Caki2 (cell line): Measurements from ENCODE around the gene PTPRM. TPM values are rescaled to one million over a fixed set of nuclear protein-coding genes. Genes with fewer than 3 reads are reported as not detected.

ENCODE experiments used
- DNase-seq: peaks from one replicate; pipeline ENCODE4 v3.0.0-alpha.2; 2015; ENCODE audit warnings: low read depth
- in situ Hi-C: cut with HindIII; loops from 2 replicates; pipeline ENCODE4 v1.10.0; 2016; ENCODE audit warnings: low sequenced_read_pairs, low pct_unique_long_range_greater_than_20kb, mixed read lengths
- total RNA-seq: library from RNA; depleted of rRNA; stranded (reverse); fragments of >200 nt; shearing (Covaris generic); gene quantifications from 2 replicates; pipeline ENCODE4 v1.2.3, GENCODE V29; 2014; ENCODE audit warnings: low replicate concordance

Gene PTPRM
- total RNA-seq, 1 experiment from 2014 or later, result 29.1 TPM

GRCh38 chr18:8162802-8163201 lies 595.7 kb downstream of the PTPRM start:
- in situ Hi-C loops, result no loop called here
- peak; percentile 77 for DNase-seq

- no peak for DNase-seq
- in situ Hi-C loops, result no loop called here
Observed at GRCh38 chr18:8163286-8163959, 596.3 kb downstream of the PTPRM start.

- in situ Hi-C loops, result no loop called here
- DNase-seq, result no peak
Observed at GRCh38 chr18:8165095-8165494, 598.0 kb downstream of the PTPRM start.

GRCh38 chr18:8167026-8167425 lies 599.9 kb downstream of the PTPRM start:
- in situ Hi-C loops, result no loop called here
- DNase-seq, result peak; percentile 64

- in situ Hi-C loops, result no loop called here
- DNase-seq, result no peak
Observed at GRCh38 chr18:8167673-8168072, 600.6 kb downstream of the PTPRM start.

- DNase-seq, result no peak
- in situ Hi-C loops, result no loop called here
Observed at GRCh38 chr18:8169722-8170121, 602.6 kb downstream of the PTPRM start.

- in situ Hi-C loops, result no loop called here
- DNase-seq, result no peak
Observed at GRCh38 chr18:8174771-8175170, 607.7 kb downstream of the PTPRM start.

GRCh38 chr18:8175501-8176061 lies 608.5 kb downstream of the PTPRM start:
- in situ Hi-C loops, result no loop called here
- no peak for DNase-seq

- in situ Hi-C loops, result no loop called here
- DNase-seq, result no peak
Observed at GRCh38 chr18:8176109-8176508, 609.0 kb downstream of the PTPRM start.

GRCh38 chr18:8176554-8176953 lies 609.4 kb downstream of the PTPRM start:
- in situ Hi-C loops, result no loop called here
- peak; percentile 28 for DNase-seq

GRCh38 chr18:8177330-8178016 lies 610.4 kb downstream of the PTPRM start:
- DNase-seq, result peak; percentile 59
- in situ Hi-C loops, result no loop called here

GRCh38 chr18:8186413-8186812 lies 619.3 kb downstream of the PTPRM start:
- DNase-seq, result no peak
- in situ Hi-C loops, result no loop called here

- no peak for DNase-seq
- in situ Hi-C loops, result no loop called here
Observed at GRCh38 chr18:8188184-8188583, 621.1 kb downstream of the PTPRM start.

GRCh38 chr18:8190980-8191379 lies 623.9 kb downstream of the PTPRM start:
- no peak for DNase-seq
- in situ Hi-C loops, result no loop called here

GRCh38 chr18:8194431-8194830 lies 627.3 kb downstream of the PTPRM start:
- in situ Hi-C loops, result no loop called here
- DNase-seq, result no peak

GRCh38 chr18:8196238-8196637 lies 629.1 kb downstream of the PTPRM start:
- DNase-seq, result no peak
- in situ Hi-C loops, result no loop called here

GRCh38 chr18:8197499-8197898 lies 630.4 kb downstream of the PTPRM start:
- no peak for DNase-seq
- in situ Hi-C loops, result no loop called here

- in situ Hi-C loops, result no loop called here
- no peak for DNase-seq
Observed at GRCh38 chr18:8207996-8208395, 640.9 kb downstream of the PTPRM start.

GRCh38 chr18:8208716-8209115 lies 641.6 kb downstream of the PTPRM start:
- in situ Hi-C loops, result no loop called here
- no peak for DNase-seq
